Upper lobe of left lung (tissue), 6 donors: Measurements from ENCODE around the gene MAP2K6. TPM values are rescaled to one million over a fixed set of nuclear protein-coding genes. Genes with fewer than 3 reads are reported as not detected.

ENCODE experiments used
- ATAC-seq, 2 donors: fragments of 200-7000 bp; cut with Tn5 transposase; one replicate each; pipeline ENCODE4 v1.9.1; 2022; ENCODE audit warnings: mild to moderate bottlenecking in 2 of 2, moderate library complexity in 2 of 2; ENCODE audit not compliant: low FRiP score in 2 of 2
- DNase-seq, 2 donors: peaks; one replicate each; pipeline ENCODE4 v3.0.0-alpha.2; 2019 to 2020
- H3K27ac ChIP-seq, 4 donors: fragments of 200-600 bp; sonication (generic); one replicate each; pipeline ENCODE4 v1.5.1; 2016 to 2019
- H3K27me3 ChIP-seq, 4 donors: fragments of 200-600 bp; sonication (generic); one replicate each; pipeline ENCODE4 v1.5.1; 2017 to 2019
- H3K36me3 ChIP-seq, 4 donors: fragments of 200-600 bp; sonication (generic); one replicate each; pipeline ENCODE4 v1.5.1; 2016 to 2019
- H3K4me1 ChIP-seq, 4 donors: fragments of 200-600 bp; sonication (generic); one replicate each; pipeline ENCODE4 v1.5.1; 2018 to 2019
- H3K4me3 ChIP-seq, 4 donors: fragments of 200-600 bp; sonication (generic); one replicate each; pipeline ENCODE4 v1.5.1; 2017 to 2019; ENCODE audit warnings: mild to moderate bottlenecking in 2 of 4, moderate library complexity in 1 of 4
- H3K9me3 ChIP-seq, 4 donors: fragments of 200-600 bp; sonication (generic); one replicate each; pipeline ENCODE4 v1.5.1; 2018 to 2019
- CTCF ChIP-seq, 6 experiments: fragments of 450-650 bp in 4 of 6; fragments of 200-600 bp in 2 of 6; sonication (generic) in 2 of 6; IDR thresholded peaks; one replicate each; pipeline ENCODE4 v1.5.1; 2016 to 2019; ENCODE audit warnings: antibody characterized with exemption in 6 of 6
- EP300 ChIP-seq, 4 donors: sonication (generic); formaldehyde crosslinking; IDR thresholded peaks; one replicate each; pipeline ENCODE4 v1.5.1; 2017; ENCODE audit warnings: antibody characterized with exemption in 4 of 4, control low read depth in 2 of 4
- POLR2A ChIP-seq, 4 donors: fragments of 450-650 bp; IDR thresholded peaks; one replicate each; pipeline ENCODE4 v1.5.1; 2016 to 2017; ENCODE audit warnings: antibody characterized with exemption in 4 of 4, mild to moderate bottlenecking in 2 of 4
- POLR2AphosphoS5 ChIP-seq, 2 donors: sonication (generic); formaldehyde crosslinking; IDR thresholded peaks; one replicate each; pipeline ENCODE4 v1.5.1; 2017; ENCODE audit warnings: antibody characterized with exemption in 2 of 2
- WGBS, 2 donors: methylation state at CpG; one replicate each; pipeline ENCODE4 v1.1.5; 2017 to 2018; 5-methylcytosine and 5-hydroxymethylcytosine counted together
- total RNA-seq, 6 donors: library from RNA; depleted of rRNA in 4 of 6; stranded (reverse); fragments of >200 nt in 4 of 6; gene quantifications; one replicate each; pipeline versions ENCODE4 v1.1.0 to v1.2.1, GENCODE V29; 2016 to 2021
- donor health status: DM: no; HTN: no; CAD: no; lungs with moderate emphysema.
- donor health status: DM: no; HTN: yes; CAD: no; lungs with severe emphysema.

MAP2K6 gene
- total RNA-seq, 6 donors from 2014 or later, result 0.33 to 16.8 (median 5.9) TPM

GRCh38 chr17:69466451-69466850, 52.0 kb downstream of the MAP2K6 start:
- DNase-seq (no peak), ATAC-seq (no peak)
- H3K9me3 ChIP-seq, result no peaks in the 10 kb centered on the region
- H3K36me3 ChIP-seq, result no peaks in the 10 kb centered on the region
- no peak overlapping the region for H3K4me3 ChIP-seq
- TF ChIP-seq EP300 (IDR thresholded peaks at IDR 0.05), result no peak
- TF ChIP-seq CTCF (IDR thresholded peaks at IDR 0.05), result no peak
- H3K4me1 ChIP-seq, result no peaks in the 10 kb centered on the region
- H3K27ac ChIP-seq, result no peak overlapping the region
- H3K27me3 ChIP-seq, result no peaks in the 10 kb centered on the region
- 69 to 70% methylated on average over 6 of the region's 6 CpGs for WGBS, 2 donors

GRCh38 chr17:69466905-69467667, 52.6 kb downstream of the MAP2K6 start:
- no peaks in the 10 kb centered on the region for H3K27me3 ChIP-seq
- DNase-seq (no peak), ATAC-seq (no peak)
- 88 to 91% methylated on average over 3 of the region's 3 CpGs for WGBS, 2 donors
- no peaks in the 10 kb centered on the region for H3K4me1 ChIP-seq
- H3K27ac ChIP-seq, result no peak overlapping the region
- H3K4me3 ChIP-seq, result no peak overlapping the region
- TF ChIP-seq EP300 (IDR thresholded peaks at IDR 0.05) (no peak), CTCF (IDR thresholded peaks at IDR 0.05) (no peak), POLR2A (IDR thresholded peaks at IDR 0.05) (no peak), POLR2AphosphoS5 (IDR thresholded peaks at IDR 0.05) (no peak)
- H3K36me3 ChIP-seq, result no peaks in the 10 kb centered on the region
- no peaks in the 10 kb centered on the region for H3K9me3 ChIP-seq

DNA sequence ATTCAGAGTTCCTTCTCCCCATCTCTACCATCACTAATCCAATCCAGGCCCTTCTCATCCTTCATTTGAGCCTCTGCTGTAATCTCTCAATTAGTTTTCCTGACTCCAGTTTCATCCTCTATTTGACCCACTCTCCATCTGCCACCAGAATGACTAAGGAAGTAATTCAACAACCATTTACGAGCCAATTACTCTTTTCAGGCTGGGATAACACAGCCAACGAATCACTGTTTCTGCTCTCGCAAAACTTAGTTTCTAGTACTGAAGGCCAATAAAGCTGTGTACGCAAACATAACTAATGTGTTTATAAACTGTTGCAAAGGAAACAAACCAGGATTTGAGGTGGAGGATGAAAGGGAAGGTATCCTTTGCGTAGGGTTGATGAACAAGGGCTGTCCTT, 53.7 kb downstream of the MAP2K6 start:
- Histone ChIP-seq H3K9me3 (no peaks in the 10 kb centered on the region), H3K4me1 (no peaks in the 10 kb centered on the region), H3K27me3 (no peaks in the 10 kb centered on the region), H3K4me3 (no peak overlapping the region), H3K27ac (no peak overlapping the region), H3K36me3 (no peaks in the 10 kb centered on the region)
- no peak for DNase-seq
- TF ChIP-seq POLR2AphosphoS5 (IDR thresholded peaks at IDR 0.05) (no peak), CTCF (IDR thresholded peaks at IDR 0.05) (no peak), EP300 (IDR thresholded peaks at IDR 0.05) (no peak), POLR2A (IDR thresholded peaks at IDR 0.05) (no peak)
- 76 to 77% methylated on average over 5 of the region's 5 CpGs for WGBS, 2 donors
- no peak for ATAC-seq

DNA sequence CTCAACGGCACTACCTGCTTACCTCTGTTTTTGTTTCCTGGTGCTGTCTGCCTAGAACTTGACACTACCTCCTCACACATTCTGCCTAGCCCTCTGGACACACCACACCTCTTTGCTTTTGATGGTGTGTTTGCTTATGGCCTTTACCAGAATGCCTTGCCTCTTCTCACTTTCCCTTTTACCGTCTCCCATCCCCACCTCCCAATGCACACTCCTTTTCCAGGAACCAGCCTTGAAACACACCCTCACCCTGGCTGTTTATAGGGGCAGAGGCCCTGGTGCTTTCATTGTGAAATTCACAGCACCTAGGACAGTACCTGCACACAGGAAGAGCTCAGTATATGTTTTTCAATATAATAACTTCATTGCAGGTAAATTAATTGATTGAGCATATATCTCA, 56.2 kb downstream of the MAP2K6 start:
- DNase-seq, result no peak
- no peaks in the 10 kb centered on the region for H3K4me1 ChIP-seq
- WGBS, 2 donors, result 71 to 83% methylated on average over 2 of the region's 2 CpGs
- no peak for TF ChIP-seq POLR2A (IDR thresholded peaks at IDR 0.05)
- no peak for TF ChIP-seq EP300 (IDR thresholded peaks at IDR 0.05)
- TF ChIP-seq CTCF (IDR thresholded peaks at IDR 0.05), result no peak
- TF ChIP-seq POLR2AphosphoS5 (IDR thresholded peaks at IDR 0.05), result no peak
- H3K36me3 ChIP-seq, result no peaks in the 10 kb centered on the region
- H3K4me3 ChIP-seq, result no peak overlapping the region
- H3K27ac ChIP-seq, result no peak overlapping the region
- no peak for ATAC-seq
- no peaks in the 10 kb centered on the region for H3K27me3 ChIP-seq
- no peaks in the 10 kb centered on the region for H3K9me3 ChIP-seq

DNA sequence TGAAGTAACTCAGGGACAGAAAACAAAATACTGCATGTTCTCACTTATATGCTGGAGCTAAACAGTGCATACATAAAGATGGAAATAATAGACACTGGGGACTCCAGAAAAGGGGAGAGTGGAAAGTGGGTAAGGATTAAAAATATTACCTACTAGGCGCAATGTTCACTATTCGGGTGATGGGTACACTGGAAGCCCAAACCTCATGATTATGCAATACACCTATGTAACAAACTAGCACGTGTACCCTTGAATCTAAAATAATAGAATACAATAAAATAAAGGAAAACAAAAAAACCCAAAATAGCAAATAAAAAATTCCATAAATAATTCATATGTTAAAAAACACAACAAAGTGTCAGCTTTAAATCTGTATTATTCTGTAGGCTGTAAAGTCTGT, 56.9 kb downstream of the MAP2K6 start:
- no peaks in the 10 kb centered on the region for H3K4me1 ChIP-seq
- H3K36me3 ChIP-seq, result no peaks in the 10 kb centered on the region
- no peaks in the 10 kb centered on the region for H3K9me3 ChIP-seq
- DNase-seq (no peak), ATAC-seq (no peak)
- H3K27ac ChIP-seq, result no peak overlapping the region
- TF ChIP-seq CTCF (IDR thresholded peaks at IDR 0.05) (no peak), EP300 (IDR thresholded peaks at IDR 0.05) (no peak), POLR2AphosphoS5 (IDR thresholded peaks at IDR 0.05) (no peak), POLR2A (IDR thresholded peaks at IDR 0.05) (no peak)
- H3K4me3 ChIP-seq, result no peak overlapping the region
- 90 to 98% methylated on average over 3 of the region's 3 CpGs for WGBS, 2 donors
- no peaks in the 10 kb centered on the region for H3K27me3 ChIP-seq
